Cortex of kidney (tissue), 1 donor: Measurements from ENCODE around the gene CEBPA.

Experiments used
- DNase-seq: peaks from one replicate; lab custom pipeline; 2025; lab: John Stamatoyannopoulos, UW

CEBPA gene

DNA sequence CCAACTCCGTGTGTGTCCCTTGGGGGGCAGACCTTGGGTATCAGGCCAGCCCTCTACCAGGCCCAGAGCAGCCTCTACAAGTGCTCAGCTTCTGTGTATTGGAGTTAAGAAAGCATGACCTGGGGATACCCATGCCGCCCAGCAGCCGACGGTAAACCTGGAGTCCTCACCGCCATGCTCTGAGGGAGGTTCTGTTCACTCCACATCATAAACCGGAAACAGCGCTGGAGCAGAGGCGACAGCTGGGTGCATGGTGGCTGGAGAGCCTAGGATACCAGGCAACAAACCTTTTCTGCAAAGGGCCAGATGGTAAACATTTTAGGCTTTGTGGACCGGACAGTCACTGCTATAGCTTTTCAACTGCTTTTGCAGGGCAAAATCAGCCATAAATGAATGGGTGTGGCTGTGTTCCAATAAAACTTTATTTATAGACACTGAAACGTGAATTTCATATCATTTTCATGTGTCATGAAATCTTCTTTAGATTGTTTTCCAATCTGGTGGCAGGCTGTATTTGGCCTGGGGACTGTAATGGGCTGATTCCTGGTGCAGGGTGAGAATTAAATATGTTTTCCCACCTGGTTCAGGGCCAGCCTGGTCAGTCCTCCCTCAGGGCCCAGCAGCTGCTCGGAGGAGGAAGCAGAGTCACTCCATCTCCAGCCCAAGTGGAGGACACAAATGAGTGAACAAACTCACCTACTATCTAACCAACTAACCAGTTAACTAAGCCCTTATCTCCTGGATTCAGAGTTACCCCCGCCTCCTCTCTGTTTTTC is 30.9 kb downstream of the CEBPA start:
- no peak for DNase-seq

DNA sequence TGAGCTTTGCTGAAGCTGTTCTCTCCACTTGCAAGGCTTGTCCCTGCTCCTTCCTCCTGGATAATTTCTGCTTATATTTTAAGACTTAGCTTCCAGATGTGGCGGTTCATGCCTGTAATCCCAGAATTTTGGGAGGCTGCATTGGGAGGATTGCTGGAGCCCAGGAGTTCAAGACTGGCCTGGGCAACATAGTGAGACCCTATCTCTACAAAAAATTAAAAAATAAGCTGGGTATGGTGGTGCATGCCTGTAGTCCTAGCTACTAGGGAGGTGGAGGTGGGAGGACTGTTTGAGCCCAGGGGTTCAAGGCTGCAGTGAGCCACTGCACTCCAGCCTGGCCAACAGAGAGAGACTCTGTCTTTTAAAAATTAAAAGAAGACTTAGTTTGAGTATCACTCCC is 31.6 kb downstream of the CEBPA start:
- no peak for DNase-seq

DNA sequence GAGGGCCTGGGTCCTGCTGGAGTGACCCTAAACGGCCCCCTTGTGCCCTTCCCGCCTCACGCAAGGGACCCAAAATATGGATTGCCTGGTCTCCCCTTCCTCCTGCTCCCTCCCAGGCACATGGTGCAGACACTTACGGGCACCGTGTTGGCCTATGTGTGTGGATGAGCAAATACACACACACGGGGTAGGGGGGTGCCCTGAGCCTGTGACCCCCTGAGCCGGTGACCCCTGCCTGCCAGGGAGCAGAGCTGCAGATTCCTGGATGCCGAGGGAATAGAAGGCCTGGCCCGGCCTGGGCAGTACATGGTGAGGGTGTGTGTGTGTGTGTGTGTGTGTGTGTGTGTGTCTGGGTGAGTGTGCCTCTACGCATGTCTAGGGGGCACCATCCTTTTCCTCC is 33.3 kb downstream of the CEBPA start:
- no peak for DNase-seq

DNA sequence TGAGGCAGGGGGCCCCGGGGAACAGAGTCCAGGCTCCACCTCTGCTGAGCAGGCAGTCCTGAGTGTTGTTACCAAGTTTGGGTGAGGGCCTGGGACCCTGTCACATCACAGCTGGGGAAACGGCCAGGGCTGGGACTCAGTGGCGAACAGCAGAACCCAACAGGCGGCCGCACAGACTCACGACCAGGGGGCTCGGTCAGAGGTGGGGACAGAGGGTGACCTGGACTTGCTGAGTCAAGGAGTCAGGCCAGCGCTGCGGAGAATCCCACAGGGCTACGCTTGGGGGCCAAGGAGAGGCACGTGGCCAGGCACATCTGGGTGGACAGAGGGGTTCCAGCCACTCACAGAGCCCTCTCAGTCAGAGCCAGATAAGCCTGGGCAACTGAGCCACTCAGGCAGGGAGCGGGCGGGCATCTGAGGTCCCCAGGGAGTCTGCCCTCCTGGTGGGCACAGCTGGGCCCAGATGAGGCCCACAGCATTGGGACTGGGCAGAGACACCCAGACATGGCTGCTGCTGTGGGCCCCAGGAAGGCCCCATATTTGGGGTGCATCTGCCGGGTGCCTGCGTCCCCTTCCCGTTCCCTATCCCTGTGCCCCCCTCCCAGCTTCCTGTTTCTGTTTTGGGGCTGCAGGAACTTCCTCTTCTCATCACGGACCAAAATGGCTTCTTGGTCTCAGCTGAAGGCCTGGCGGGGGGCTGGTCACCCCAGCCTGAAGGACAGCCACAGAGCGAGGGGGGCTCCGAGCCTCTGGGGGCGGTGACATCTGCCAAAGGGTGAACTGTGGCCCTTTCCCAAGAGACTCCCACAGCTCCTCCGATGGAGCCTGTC is 34.0 kb downstream of the CEBPA start:
- no peak for DNase-seq

DNA sequence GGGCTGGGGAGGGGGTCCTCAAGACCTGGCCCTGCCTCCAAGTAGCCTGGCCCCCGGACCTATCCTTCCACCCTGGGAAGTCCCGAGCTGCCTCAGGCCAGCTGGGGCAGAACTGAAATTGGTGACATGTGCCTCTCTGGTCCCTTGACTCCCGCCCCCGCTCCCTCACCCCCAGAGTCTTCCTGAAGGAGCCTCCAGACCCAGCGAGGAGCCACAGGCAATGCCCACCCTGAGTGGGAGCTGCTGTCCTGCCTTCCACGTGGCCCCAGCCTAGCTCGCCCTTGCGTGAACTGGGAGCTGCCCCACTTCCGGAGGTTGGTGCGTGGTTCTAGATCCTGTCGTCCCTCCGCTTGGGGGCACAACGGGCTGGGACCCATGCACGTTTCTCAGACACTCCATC is 34.6 kb downstream of the CEBPA start:
- DNase-seq = no peak

DNA sequence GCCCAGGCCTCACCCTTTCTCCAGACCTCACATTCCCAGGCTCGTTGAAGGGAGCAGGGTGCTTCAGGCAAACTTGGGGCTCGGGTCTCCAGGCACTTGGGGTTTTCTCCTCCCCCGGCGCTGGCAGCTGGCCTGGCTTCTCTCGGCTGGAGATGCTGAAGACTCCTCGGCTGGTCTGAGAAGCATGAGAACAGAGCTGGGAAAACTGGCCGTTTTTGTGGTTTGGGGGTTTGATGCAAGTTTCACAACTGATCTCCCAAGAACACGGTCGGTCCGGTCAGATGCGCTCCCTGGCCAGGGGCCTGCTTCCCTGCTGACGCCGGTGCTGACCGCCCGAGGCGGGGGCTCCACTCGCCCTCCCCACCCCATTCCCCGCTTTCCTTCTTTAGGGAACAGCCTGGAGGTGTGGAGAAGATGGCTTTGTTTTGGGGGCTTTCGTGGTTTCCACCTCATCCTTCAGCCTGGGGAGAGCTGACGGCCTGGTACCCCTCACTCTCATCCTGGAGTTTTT is 35.3 kb downstream of the CEBPA start:
- DNase-seq = no peak

DNA sequence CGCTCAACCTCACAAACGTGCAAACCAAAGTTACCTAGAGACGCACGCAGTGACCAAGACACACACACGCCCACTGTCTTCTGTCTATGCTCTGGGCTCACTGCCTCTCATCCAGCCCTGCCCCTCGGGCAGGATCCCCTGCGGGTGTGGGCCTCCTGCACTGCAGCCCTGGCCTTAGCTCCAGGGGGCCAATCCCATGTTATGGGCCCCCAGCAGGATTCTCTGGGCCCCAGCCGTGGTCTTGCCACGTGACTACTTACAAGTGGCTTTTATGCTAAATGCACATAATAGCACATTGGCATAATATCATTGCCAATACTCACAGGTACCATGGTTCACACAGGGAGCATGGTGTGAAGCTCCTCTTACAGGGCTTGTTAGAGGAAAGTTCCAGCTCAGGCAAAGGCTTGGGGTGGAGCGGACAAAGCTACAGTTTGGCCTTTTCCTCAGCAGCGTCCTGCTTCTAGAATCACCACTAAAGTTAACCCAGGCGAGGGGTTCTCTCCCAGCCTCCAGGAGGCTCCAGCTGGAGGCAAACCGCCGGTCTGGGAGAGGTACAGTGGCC is 37.4 kb downstream of the CEBPA start:
- DNase-seq = no peak

DNA sequence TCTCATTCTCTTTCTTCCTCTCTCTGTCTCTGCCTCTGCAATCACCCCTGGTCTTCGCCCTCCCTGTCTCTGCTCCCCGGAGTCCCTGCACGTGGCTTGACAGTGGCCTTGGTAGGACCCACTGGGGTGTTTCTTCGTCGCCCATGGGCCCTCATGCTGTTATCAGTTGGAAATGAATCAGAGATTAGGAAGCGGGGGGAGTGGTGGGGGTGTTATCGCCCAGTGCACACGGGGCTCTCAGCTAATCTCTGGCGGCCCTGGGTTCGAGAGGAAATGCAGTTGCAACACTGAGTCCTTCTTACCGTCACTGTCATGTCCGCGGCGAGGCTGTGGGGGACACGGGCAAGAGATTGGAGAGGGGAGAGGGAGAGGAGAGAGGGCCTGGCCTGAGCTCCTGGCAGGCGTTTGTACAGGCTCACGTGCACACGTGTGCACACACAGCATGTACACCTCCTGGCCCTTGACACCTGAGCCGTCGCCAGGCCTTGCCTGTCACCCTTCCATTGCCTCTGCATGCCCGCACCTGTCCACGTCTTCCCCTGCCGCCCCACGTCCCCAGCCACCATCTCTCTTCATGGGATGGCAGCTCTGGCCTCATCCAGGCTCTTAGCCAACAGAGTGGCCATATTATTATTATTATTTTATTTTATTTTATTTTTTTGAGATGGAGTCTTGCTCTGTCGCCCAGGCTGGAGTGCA is 38.9 kb downstream of the CEBPA start:
- DNase-seq = no peak

DNA sequence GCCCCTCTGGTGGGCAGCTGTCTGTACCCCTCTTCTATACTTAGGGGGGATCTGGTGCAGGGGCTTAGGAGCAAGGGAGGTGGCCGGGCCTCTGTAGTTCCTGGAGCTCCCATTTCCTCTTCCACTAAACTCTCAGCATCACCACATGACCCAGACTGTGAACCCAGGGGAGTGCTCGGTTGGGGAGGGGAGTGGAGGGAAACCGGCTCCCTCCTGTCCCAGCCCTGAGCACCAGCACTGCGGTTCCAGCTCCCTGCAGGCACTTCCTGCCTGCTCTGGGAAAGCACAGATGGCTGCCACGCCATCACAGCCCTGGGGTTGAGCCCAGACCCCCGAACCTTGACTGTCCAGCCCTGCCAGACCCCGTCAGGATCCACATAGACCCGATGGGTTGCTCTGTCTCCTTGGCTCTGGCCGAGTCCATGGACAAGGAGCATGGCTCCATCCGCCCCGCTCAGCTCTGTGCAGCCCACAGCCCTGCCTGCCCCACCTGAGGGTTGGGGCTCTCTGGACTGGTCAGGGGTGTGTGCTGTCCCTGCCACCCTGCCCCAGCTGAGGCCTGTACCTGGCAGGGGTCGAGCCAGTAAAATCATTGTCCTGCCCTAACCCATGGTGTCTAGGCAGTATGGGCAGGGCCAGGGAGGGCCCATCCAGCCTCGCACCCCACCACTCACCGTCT is 40.7 kb downstream of the CEBPA start:
- DNase-seq = no peak

DNA sequence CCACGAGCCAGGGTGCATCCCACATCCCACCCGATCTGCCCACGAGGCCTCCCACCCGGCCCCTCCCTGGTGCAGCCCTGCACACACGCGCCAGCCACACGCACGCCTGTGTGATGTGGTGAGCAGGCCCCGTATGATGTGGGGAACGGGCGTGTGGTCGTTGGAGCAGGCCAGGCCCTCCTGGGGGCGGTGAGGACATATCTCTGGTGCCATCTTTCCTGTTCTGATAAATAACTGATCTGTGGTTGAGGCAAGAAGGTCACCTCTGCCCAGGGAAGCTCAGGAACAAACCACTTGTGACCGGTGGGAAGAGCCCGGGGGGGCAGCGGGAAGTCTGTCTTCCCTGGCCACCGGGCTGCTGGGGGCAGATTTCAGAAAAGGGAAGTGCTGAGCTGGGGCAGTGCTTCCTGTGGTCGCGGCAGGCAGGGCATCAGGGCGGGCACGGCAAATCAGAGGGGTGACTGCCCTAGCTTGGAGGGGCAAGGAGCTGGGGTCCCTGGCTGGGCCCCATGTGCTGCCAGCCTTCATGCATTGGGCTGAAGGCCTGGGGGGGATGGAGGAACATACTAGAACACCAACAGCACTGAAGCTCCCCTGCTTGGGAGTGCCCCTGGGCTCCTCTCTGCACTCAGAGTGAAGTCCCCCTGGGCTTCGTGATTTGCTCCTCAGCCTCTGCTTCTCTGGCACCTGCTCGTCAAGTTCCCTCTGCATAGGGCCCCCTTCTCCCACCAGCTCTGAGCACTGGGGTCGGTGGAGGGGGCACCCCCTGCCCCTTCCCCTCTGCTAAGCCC is 41.5 kb downstream of the CEBPA start:
- DNase-seq = no peak

DNA sequence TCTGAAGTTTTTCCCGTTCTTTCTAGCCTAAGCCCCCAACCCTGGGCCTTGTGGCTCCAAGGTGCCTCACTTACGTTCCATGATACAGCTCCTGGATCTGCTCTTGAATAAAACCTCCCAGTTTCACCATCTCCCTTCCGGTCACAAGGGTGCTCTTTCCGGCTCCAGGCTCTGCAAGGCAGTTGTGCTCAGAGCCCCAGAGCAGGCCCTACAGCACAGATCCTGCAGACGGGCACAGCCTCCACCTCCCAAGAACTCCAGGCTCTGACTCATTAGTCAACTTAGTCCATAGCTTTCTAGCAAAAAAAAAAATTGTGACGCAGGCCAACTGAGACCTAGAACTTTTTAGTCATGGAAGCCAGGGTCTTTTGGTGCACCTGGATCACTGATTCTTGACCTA is 42.8 kb downstream of the CEBPA start:
- no peak for DNase-seq

DNA sequence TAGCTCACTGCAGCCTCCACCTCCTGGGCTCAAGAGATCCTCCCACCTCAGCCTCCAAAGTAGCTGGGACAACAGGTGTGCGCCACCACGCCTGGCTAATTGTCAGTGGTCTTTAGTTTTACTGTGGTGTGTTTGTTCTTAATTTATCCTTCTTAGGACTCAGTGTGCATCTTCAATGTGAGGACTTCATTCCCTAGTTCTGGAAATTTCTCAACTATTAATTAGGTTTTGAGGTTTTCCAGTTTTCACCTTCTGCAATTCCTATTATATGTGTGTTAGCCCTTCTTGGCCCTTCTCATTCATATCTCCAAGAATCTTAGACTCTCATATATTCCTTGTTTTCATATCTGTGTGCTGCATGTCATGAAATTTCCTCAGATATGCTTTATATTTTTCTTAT is 44.5 kb downstream of the CEBPA start:
- no peak for DNase-seq

DNA sequence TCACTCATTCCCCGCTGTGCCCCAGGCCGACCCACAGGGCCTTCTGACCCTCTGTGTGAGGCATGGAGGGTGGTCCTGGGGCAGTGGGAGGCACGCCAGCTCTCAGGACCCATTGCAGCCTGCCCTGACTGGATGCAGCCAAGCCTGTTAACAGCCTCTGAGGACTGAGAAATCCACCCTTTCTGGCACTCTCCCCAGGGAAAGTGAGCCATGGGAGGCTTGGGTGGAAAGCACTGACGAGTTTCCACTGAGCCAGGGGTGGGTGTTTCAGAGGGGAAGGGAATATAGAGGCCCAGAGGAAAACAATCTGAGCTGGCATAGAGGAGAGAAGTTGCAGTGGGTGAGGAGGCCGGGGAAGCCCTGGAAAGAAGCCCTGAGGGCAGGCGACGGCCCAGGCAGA is 46.1 kb downstream of the CEBPA start:
- DNase-seq = no peak

DNA sequence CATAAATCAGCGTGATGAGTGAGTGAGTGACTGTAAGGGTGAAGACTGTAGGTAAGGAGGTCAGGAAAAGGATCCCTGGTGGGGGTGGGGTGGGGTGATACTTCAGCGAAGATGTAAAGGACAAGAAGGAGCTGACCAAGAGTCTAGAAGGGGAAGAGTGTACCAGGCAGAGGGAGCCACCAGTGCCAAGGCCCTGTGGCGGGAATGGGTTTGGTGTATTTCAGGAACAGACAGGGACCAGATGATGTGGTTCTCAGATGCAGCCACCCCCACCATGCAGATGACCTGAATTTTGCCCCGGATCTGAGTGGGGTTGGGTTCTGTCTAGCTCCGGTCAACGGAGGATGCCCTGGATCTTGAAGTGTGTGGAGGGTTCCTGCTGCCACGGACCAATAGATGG is 46.6 kb downstream of the CEBPA start:
- no peak for DNase-seq

DNA sequence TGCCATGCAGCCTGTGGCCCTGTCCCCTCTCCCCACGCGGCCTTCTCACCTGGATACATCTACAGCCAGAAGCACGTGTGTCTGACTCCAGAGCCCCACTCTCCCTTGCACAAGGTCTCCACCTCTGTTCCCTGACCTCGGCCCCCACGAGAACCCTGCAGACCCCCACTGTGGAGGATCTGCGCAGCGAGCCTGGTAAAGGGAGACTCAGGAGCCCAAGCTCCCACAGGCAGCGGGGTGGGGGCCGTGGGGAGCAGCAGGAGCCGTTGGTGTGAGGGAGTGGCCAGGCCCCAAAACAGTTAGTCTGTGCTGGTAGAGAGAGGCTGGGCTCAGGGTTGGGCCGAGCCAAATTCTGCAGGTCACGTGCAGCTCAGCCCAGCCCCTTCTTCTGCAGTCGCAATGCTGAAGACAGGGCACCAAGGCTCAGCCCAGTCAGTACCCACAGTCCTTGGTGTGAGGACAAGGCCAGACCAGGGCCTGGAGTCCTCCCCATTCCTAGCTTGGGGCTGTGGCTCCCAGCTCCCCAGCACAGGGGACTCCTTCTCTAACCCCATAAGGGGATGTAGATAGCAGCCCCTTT is 48.0 kb downstream of the CEBPA start:
- DNase-seq = no peak

DNA sequence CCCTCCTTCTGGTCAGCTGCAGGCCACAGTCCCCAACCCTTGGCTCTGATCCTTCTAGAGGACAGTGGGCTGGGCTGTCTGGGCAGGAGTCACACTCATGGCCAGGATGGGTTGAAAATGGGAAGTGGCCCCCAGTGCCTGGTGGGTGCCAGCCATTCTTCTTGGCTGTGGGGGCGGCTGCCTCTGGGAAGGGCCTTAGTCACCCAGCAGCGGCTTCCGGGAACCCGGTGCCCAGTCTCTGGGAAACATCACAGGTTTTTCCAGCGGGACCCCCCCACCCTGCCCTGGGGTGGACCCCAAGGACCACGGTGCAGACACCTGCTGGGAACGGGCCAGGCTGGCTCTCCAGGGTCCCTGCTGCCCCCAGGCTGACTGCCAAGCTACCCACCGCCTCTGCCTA is 49.4 kb downstream of the CEBPA start:
- DNase-seq = no peak

DNA sequence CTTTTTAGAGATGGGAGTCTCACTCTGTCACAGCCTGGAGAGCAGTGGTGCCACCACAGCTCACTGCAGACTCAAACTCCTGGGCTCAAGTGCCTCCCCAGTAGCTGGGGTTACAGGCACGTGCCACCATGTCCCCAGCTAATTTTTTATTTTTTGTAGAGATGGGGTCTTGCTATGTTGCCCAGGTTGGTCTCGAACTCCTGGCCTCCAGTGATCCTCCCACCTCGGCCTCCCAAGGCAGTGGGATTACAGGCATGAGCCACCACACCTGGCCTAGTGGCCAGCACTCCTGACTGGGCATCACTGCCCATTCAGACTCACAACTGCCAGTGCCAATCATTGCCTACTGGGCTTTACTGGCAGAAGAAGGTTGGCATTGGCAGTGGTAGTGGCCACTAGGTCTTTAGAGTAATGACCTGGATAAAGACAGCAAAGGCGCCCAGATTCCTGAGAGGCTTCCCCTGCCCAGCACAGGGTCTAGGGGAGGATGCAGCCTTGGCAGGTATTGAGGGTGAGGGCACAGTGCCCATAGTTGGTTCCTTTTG is 49.8 kb downstream of the CEBPA start:
- DNase-seq = no peak

DNA sequence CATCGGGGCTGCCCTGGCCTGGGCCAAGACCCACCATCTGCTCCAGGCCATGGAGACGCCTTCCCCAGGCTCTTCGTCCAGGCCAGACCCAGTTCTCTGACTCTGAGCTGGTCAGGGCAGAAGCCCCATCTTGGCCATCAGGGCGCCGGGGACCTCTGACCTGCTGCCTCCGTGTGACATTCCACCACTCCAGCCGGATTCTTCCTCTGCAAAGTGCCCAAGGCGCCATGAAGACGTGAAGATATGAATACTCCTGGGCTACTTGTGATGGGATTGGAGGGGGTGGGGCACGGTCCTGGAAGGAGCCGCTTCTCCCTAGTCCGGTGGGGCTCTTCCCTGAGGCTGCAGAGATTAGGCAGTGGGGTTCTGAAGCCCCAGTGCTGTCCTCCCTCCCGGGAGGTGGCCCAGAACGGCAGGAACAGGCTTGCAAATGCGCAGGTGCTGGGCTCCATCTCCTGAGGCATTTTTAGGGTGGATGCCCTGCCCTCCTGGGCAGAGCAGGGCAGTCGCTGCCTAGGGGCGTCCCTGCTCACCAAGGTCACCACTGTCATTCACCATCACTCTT is 50.7 kb downstream of the CEBPA start:
- no peak for DNase-seq

DNA sequence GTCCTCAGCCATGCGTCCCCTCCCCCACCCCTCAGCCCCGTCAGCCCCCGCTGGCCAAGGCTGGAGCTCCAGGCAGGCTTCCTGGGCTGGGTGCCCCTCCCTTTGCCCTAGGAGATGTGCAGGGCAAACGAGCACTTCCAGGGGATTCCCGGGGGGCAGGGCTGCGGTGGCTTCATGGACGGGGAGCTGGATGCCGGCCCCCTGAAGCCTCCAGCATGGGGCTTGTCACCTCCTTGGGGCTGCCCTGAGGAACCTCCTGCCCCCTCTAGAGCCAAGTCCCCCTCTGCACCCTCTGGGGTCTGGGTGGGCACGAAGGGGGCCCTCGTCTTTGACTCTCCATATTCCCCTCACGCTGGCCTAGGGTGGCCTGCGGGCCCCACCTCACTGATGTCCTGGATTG is 51.3 kb downstream of the CEBPA start:
- no peak for DNase-seq

DNA sequence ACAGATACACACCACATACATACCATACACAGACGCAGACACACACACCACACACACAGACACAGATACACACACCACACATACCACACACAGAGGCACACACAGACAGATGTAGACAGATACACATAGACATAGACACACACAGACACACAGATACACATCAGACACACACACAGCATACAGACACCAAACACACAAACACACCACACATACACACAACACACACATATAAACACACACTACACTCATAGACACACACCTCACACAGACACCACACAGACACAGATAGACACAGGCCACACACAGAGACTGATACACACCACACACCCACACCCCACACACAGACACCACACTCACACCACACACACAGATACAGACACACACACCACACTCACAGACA is 51.8 kb downstream of the CEBPA start:
- DNase-seq = no peak
